IPS-11a (cell line): ENCODE data around the gene ATP5PO.

Experiments
- H3K4me3 ChIP-seq: one replicate; pipeline ENCODE4 v1.5.1; 2013; ENCODE audit warnings: low read depth, low read length, control low read depth

ATP5PO gene, protein sequence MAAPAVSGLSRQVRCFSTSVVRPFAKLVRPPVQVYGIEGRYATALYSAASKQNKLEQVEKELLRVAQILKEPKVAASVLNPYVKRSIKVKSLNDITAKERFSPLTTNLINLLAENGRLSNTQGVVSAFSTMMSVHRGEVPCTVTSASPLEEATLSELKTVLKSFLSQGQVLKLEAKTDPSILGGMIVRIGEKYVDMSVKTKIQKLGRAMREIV

DNA sequence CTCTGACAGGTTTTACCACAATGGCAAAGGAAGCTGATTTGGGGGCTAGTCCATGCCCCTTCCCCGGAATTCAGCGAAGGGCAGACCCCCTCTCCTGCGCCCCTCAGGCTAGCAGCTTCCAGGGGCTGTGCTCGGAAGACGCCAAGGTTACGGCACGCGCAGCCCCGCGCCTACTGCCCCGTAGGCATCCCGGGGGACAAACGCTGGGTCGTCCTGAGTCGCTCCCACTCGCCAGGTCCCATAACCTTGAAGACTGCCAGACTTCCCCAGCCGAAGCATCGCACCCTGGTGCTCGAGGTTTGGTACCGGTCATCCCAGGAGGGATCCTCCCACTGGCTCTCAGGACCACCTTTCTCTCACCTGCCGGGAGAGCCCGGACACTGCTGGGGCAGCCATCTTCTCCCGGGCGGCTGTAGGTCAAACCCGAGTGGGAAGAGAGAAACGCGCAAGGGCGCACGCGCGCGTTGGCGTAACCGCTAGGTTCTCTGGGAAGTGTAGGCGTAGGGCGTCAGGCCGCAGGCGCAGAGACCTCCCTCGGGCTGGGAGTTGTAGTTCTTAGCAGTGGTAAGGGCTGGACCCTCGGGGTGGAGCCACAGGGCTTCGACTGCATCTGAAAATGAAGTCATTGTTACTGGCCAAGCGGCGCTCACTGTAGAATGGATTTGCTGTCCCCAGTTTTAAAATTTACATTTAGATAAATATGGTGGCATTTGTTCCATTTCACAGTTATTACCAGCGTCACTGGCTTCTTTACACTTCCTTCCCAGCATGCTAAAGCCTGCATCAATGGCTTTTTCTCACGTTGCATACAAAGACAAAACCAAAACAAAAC is at the start of gene ATP5PO:
ATP5PO (minus strand) TSS at position 437 of the 832 bp plus-strand sequence; CDS start at position 396, 41 bp downstream.
- peak within 1 kb of the TSS; percentile 95 for H3K4me3 ChIP-seq

DNA sequence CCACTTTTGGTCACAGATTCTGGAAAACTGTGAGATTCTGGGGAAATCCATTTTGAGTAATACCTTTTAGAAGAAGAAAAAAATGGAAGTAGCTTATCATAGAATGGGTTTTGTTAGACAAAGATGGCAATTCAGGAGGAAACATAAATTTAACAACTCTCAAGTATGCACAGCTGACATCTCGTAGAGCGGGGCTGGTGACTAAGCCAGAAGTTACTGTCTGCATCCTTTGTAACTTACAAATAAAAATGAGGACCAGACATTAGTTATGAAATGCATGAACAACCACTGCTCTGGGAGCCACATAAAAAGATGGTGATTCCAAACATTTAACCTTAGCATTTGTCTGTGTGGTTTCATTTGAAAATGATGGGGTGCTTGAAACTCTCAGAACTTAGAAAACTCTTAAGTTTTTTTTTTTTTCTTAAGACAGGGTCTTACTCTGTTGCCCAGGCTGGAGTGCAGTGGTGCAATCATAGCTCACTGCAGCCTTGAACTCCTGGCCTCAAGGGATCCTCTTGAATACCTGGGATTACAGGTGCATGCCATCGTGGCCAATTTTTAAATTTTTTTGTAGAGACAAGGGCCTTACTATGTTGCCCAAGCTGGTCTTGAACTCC is 49.2 kb upstream of the ATP5PO start:
- no peak overlapping the region for H3K4me3 ChIP-seq

DNA sequence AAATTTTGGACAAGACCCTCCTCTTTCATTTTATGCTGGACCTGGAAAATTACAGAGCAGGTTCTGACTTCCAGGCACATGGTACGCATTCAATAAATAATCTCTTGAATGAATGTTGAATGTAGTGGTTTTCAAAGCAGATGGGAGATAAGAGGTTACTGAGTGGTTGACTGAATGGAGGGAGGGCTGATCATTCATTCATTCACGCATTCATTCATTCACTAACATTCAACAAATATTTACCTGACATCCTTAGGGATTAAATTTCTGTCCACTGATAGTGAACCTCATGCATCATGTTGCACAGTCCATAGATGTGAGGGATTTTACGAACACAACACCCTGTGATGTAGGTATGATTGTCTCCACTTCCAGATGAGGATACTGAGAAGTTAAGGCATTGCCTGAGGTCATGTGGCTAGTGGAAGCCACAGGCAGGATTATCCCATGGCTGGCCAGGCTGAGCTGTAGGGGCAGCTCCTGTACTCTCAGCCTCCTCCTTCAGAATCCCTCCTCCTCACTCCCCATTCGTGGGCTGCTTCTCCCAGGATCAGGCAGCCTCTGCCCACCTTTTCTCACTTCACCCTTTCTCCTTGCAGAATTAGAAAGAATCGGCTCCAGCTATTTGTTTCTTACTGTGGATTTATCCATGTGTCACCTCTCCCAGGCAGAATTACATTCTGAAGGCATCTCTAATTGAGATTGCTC is 48.4 kb upstream of the ATP5PO start:
- no peak overlapping the region for H3K4me3 ChIP-seq

DNA sequence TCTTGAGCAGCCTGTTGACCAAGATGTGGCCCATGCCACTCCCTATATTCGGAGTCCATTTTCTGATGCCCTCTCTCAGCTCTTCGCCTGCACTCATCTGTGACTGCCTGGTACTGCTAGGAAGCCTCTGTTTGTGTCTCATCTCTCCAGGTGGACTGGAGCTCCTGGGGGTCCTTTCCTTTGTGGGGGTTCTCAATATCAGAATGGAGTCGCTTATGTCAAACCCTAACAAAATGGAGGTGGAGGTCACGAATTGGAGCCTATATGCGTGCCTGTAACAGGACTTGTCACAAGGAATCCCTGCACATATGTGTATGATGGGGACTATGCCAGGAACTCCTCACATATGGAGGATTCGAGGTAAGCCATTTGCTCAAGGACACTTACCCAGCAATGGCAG is 46.7 kb upstream of the ATP5PO start:
- H3K4me3 ChIP-seq, result no peak overlapping the region

DNA sequence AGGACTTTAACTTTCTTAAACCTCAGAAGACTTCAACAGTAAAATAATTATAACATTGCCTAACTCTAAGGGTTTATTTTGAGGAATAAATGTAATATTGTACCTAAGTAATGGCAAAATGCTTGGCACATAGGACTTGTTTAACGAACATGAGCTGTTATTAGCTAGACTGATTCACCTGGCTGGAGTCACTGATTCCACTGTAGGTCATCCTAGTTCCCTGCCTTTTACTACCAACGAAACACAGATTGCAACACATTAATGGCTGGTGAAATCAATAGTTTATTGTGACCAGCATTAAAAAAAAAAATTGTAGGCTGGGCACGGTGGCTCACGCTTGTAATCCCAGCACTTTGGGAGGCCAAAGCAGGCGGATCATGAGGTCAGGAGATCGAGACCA is 45.5 kb upstream of the ATP5PO start:
- H3K4me3 ChIP-seq, result no peak overlapping the region

DNA sequence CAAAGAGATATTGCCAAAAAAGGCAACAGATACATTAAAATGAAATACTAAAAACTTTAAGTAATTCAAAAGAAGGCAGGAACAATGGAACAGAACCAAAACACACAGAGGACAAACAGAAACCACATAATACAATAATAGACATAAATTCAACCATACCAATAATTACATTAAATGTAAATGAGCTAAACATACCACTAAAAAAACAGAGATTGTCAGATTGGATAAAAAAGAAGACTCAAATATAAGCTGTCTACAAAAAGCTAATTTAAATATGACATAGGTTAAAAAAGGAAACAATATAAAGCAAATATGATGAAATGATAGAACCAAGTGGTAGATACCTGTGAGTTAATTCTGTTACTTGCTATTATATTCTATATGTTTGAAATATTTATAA is 44.1 kb upstream of the ATP5PO start:
- no peak overlapping the region for H3K4me3 ChIP-seq

DNA sequence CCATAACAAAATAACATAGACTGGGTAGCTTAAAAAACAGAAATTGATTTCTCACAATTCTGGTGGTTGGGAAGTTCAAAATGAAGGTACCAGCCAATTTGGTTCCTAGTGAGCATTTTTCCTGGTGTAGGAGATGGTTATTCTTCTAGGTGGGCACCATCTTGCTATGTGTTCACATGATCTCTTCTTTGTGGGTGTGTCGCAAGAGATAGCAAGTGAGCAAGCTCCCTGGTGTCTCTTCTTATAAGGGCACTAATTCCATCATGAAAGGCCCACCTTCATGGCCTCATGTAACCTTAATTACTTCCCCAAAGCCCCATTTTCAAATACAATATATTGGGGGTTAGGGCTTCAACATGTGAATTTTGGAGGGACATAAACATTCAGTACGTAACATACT is 38.8 kb upstream of the ATP5PO start:
- no peak overlapping the region for H3K4me3 ChIP-seq

DNA sequence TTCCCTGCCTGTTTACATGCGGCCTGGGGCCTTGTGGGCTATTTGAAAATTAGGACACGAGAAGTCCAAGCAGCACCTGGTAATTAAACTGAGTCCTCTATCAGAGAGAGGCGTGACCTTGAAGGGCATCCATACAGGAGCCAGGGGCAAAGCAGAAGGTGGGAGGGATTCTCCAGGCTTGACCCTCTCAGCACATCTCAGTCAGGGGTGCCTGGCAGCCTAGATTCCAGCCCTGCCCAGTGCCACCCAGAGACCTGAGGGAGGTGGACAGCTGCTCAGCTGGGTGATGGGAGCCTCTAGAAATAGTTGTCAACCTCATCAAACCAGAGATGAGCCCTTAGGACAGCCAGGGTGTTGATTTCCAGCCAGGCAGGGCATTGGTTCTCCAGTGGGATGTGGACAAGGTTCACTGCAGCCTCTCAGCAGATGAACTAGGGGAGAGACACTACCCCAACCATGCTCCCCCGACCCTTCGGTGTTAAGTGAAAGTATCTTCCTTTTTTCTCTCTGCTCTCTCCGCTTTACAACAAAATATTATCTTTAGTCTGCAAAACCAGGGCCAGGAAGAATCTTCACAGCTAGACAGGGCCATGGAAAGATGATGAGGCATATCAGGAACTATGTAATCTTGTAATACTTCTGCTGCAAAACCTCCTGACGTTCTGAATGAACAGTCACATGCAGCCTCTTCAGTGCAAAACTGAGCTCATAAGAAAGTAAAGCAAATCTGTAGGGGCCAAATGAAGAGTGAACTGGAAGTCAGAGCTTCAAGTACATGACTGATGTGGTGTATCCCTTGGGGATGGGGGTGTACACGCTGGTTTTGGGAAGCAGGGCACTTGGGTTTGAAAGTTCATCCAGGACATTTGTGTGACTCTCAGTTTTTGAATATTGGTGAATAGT is 35.9 kb upstream of the ATP5PO start:
- H3K4me3 ChIP-seq, result no peak overlapping the region

DNA sequence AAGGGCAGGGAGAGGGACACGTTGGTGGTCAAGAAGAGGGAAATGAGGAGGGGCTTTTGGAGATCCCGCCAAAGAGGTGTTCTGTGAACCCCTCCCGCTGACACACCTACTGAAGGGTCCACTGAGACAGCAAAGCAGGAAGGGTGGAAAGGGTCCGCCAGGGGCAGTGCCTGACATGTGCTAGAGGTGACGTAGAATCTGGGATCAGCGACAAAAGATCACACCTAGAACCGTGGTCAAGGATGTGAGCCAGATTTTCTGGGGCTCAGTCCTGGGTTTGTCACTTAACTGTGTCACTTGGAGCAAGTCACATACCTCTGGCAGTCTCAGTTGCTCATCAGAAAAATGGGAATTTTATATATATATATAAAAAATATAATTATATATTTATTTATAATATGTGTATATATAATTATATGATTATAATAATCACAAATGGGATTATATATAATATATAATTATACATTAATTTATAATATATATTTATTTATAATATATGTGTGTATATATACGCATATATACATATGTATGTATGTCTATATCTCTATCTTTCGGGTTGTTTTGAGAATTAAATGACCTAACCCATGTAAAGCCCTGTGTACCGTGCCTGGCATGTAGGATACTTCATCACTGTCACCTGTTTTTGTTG is 35.0 kb upstream of the ATP5PO start:
- H3K4me3 ChIP-seq, result no peak overlapping the region

DNA sequence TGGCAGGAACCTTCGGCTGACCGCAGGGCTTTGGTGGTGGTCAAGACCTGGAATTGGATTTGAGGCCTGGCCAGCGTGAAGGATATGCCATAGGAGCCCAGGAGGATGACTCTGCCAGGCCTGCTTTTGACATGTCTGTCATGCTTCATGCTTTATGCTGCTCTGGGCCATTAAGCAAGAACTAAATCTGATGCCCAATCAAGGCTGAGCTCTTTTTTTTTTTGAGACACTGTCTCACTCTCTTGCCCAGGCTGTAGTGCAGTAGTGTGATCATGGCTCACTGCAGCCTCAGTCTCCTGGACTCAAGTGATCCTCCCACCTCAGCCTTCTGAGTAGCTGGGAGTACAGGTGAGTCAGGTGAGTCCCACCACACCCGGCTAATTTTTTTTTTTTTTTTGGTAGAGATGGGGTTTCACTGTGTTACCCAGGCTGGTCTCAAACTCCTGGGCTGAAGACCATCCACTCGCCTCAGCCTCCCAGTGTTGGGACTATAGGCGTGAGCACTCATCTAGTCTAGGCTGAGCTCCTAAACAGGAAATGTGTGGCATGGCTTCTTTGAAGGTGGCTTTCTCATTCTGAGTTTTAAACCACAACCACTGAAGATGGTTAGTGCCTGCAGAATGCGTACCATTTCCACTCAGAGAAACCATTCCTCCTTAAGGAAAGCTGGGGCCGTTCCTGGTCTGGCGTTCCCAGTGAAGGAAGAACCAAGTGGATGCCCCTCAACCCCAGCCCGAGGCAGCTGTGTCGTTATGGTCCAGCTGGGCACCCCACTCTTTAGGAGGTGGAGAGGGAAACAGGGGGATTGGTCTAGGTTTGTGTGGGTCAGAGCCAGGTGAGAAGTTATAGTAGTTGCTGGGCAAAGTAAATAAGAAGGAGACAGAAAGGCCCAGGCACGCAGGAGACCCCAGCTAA is 34.2 kb upstream of the ATP5PO start:
- no peak overlapping the region for H3K4me3 ChIP-seq

DNA sequence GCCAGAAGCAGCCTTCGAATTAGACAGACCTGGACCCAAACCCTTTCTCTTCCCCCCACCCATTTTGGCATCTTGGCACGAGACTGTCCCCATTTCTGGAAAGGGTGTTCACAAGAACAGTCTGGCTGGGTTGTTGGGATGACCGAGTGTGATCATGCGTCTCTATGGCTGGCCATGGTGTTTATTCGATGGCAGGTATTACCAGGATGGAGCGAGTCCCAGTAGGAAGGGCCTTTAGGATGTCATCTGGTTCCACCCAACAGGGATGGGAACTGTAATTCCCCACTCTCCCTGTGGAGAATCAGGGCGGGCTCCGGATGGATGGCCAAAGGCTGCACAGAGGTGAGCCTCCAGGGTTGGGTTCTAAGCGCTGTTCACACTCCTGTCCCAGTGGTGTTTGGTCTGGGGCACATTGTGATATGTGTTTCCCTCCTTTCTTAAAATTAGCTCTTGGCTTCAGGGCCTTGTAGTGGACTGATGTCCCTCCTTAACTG is 33.4 kb upstream of the ATP5PO start:
- no peak overlapping the region for H3K4me3 ChIP-seq

DNA sequence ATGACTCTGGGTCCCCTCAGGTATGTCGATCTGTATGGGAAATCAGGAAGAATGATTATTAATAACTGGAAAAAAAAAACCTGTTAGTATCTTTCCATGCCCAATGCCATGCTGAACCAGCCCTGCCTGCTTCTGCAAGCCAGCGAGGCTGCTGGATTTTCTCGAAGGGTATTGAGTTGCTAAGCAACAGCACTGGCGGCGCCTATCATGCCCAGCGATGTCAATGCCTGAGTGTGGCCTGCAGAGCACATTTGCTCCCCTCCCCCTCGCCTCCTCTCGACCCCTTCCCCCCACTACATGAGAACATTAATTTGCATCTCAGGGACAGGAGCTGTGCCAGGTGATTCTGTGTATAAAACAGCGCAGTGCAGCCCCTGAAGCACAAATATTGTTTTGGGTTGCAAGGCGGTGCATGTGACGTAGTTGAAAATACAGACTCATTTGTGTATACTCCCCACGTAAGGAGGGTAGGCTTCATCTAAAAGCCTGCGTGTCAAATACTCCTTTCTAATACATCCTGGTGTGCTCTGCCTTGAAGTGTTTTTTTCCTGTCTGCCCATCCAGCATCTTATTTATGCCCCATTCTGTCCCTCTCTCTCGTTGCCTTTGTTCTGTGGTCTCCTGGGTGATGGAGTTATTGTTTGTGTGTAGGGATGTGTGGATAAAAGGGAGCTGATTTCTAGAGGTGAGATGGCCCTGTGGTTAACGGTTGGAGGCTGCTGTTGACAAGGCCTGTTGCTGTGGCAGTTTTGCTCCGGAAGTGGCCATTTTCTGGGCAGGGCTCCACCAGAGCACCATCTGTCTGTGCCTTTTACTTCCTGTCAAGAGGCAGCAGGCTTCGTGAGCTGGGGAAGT is 32.7 kb upstream of the ATP5PO start:
- H3K4me3 ChIP-seq, result no peak overlapping the region

DNA sequence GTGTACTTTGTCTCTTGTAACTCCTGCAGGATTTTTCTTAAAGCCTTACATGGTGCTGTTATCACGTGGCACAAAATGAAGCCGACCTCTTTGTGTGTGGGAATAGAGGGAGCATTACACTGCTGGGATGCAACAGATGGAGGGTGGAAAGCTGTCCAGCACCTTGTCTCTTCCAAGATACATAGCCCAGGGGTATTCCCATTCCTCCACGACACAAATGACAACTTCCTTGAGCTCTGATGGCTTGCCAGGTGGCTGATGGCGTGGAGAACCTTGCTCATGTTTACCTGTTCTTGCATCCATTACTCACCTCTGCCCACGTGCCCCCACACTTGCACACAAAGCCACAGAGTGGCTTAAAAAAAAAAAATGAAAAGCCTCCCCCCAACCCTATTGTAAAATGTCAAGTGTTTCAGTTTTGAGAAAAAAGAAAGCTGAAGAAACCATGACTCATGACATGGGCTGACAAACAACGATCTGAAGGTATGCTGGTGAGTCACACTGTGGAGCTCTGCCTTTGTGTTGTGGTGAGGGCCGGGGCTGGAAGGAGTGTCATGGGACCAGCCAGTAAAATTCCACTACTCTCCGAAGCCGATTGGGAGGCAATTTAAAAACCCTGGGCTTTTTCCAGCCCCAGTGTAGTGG is 32.0 kb upstream of the ATP5PO start:
- H3K4me3 ChIP-seq, result no peak overlapping the region

DNA sequence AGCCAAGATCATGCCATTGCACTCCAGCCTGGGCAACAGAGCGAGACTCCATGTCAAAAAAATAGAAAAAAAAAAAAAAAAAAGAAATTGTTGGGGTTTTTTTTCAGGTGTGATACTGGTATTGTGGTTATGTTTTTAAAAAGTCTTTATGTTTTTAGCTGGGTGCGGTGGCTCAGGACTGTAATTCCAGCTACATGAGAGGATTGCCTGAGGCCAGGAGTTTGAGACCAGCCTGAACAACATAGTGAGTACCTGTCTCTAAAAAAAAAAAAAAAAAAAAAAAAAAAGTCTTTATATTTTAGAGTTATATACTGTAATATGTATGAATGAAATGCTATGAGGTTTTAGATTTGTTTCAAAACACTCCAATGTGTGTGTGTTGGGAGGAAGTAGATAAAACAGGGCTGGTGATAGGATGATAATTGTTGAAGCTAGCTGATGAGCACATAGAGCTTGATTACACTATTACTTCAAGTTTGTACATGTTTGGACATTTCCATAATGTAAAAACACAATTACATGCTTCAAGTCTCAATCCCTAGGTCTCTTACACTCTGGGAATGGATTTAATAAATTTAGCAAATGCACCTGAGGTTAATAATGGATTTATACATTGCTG is 30.2 kb upstream of the ATP5PO start:
- no peak overlapping the region for H3K4me3 ChIP-seq

DNA sequence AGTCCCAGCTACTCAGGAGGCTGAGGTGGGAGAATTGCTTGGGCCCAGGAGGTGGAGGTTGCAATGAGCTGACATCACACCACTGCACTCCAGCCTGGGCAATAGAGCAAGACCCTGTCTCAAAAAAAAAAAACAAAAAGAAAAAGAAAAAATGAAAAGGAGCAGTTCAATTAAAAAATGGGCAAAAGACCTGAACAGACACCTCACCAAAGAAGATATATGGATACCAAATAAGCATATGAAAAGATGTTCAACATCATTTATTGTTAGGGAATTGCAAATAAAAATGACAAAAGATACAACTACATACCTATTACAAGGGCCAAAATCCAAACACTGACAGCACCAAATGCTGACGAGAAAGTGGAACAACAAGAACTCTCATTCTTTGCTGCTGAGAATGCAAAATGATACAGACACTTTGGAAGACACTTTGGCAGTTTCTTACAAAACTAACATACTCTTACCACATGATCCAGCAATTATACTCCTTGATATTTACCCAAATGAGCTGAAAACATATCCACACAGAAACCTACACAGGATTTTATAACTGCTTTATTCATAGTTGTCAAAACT is 28.7 kb upstream of the ATP5PO start:
- H3K4me3 ChIP-seq, result no peak overlapping the region

DNA sequence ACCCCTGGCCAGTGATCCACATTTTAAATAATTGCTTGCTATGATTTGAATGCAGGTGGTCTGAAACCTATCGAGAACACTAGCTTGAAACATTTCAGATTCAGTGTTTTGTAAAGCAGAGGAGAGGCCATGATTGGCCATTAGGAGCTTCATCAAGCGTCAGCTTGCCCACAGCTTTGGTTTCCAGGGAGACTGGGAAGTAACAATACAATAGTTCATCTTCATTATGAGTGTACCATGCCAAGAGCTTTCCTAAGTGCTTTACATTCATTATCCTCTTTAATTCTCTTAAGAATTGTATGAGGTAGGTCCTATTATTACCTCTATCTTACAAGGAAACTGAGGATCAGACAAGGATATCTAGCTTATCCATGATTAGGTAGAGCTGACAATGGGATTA is 27.7 kb upstream of the ATP5PO start:
- H3K4me3 ChIP-seq, result no peak overlapping the region

DNA sequence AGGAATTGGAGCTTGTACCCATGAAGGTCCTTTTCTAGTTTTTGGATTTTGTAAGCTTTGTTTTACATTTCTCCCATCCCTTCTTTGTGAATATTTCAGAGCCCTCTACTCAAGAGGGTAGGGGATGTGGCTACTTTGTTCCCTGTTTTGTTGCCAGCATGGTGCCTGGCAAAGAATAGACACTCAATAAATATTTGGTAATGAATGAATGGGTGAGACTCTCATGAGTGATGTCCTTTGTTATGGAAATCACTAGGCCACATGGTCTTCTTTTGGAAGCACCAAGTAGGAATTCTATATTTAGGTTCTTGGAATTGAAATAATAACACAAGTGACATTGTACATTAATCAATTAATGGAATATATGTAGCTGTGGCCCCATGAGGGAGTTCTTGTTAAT is 26.8 kb upstream of the ATP5PO start:
- H3K4me3 ChIP-seq, result no peak overlapping the region
